Body of pancreas (tissue), 4 donors: ENCODE measurements around the gene PXDN. TPM values are rescaled to one million over a fixed set of nuclear protein-coding genes. Genes with fewer than 3 reads are reported as not detected.

ENCODE experiments used
- ATAC-seq: fragments of 150-250 bp; one replicate; pipeline ENCODE4 v1.9.1; 2016
- DNase-seq, 4 donors: peaks; one replicate each; pipeline ENCODE4 v3.0.0-alpha.2; 2019
- H3K27ac ChIP-seq, 4 donors: fragments of 200-600 bp; sonication (generic); 1 replicate in 3 of 4; 2 replicates in 1 of 4; pipeline versions ENCODE4 v1.5.1 to v1.6.1; 2016 to 2019; ENCODE audit warnings: mild to moderate bottlenecking in 1 of 4, mixed read lengths in 1 of 4, moderate library complexity in 1 of 4
- H3K27me3 ChIP-seq, 2 donors: fragments of 200-600 bp; sonication (generic); one replicate each; pipeline ENCODE4 v1.6.0; 2016; ENCODE audit warnings: mild to moderate bottlenecking in 1 of 2
- H3K36me3 ChIP-seq, 2 donors: fragments of 200-600 bp; sonication (generic); replicated peaks in 1 of 2; 2 replicates each; pipeline ENCODE4 v1.5.1; 2016; ENCODE audit warnings: low read depth in 2 of 2; ENCODE audit not compliant: insufficient read depth in 1 of 2
- H3K4me1 ChIP-seq: fragments of 200-600 bp; sonication (generic); one replicate; pipeline ENCODE4 v1.6.0; 2016
- H3K4me3 ChIP-seq, 2 donors: fragments of 200-600 bp; sonication (generic); 1 replicate in 1 of 2; 2 replicates in 1 of 2; pipeline ENCODE4 v1.5.1; 2016 to 2019
- H3K9me3 ChIP-seq, 3 donors: fragments of 200-600 bp; sonication (generic); 1 replicate in 2 of 3; 2 replicates in 1 of 3; pipeline ENCODE4 v1.5.1; 2016
- CTCF ChIP-seq, 7 experiments: fragments of 450-650 bp in 4 of 7; fragments of 200-600 bp in 3 of 7; sonication (generic) in 3 of 7; IDR thresholded peaks; one replicate each; pipeline ENCODE4 v1.5.1; 2016 to 2019; ENCODE audit warnings: antibody characterized with exemption in 7 of 7
- POLR2A ChIP-seq, 3 donors: fragments of 450-650 bp; IDR thresholded peaks; one replicate each; pipeline ENCODE4 v1.6.1; 2016; ENCODE audit warnings: antibody characterized with exemption in 3 of 3, mild to moderate bottlenecking in 2 of 3
- whole genome bisulfite sequencing, 2 donors: methylation state at CpG; one replicate each; pipeline ENCODE4 v1.1.5; 2017; 5-methylcytosine and 5-hydroxymethylcytosine counted together
- intact Hi-C: fragments of 100-400 bp; cut with DNase I; formaldehyde crosslinking; loops from one replicate; pipeline ENCODE4 v1.15.1; 2023
- total RNA-seq, 2 donors: library from RNA; depleted of rRNA; stranded (reverse); fragments of >200 nt; gene quantifications; one replicate each; pipeline ENCODE4 v1.1.0, GENCODE V29; 2016

PXDN gene
- total RNA-seq, 2 donors from 2014 or later: 7.0 to 41.9 TPM

DNA sequence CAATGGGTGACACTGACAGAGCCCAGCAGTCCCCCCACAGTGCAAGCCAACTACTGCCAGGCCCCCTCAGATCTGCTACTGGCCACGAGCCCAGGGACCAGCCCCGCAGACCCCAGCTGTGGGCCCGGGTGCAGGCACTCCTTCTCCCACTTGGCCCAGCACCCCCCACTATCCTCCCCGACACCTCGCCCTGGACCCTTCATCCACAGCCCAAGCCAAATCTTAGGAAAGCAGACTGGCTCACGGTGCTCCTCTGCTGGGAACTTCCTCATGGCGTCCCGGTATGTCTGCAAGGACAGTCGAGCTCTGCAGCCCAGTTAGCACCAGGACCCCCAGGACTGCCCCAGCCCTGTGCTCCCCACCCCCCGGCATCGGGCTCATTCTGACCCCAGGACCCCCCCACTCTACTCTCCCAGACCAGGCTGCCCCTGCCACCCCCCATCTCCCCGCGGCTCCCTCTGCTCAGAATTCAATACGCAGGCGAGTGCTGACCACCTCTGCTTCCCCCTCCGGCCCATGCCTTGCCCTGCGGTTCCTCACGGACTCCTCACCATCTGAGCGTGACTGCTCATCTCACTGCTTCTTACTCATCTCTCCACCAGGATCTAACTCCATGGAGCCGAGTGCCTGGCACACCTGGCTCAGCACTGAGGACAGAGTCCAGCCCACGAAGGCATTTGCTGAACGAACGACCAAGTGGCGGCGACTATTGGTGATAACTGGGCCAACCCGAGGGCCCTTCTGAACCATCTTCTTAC lies 85.7 kb downstream of the PXDN start:
- Histone ChIP-seq H3K27ac (no peak overlapping the region), H3K9me3 (no peaks in the 10 kb centered on the region), H3K4me1 (peaks cover 9% of the 10 kb centered on the region), H3K27me3 (peaks cover 0 to 3% of the 10 kb centered on the region in 2 donors), H3K36me3 (no peaks in the 10 kb centered on the region), H3K4me3 (no peak overlapping the region)
- 73 to 79% methylated on average over 24 to 25 of the region's 26 CpGs for WGBS, 2 donors
- ATAC-seq: no peak
- intact Hi-C loops: no loop called here
- TF ChIP-seq CTCF (IDR thresholded peaks at IDR 0.05) (no peak), POLR2A (IDR thresholded peaks at IDR 0.05) (no peak)
- DNase-seq: no peak

DNA sequence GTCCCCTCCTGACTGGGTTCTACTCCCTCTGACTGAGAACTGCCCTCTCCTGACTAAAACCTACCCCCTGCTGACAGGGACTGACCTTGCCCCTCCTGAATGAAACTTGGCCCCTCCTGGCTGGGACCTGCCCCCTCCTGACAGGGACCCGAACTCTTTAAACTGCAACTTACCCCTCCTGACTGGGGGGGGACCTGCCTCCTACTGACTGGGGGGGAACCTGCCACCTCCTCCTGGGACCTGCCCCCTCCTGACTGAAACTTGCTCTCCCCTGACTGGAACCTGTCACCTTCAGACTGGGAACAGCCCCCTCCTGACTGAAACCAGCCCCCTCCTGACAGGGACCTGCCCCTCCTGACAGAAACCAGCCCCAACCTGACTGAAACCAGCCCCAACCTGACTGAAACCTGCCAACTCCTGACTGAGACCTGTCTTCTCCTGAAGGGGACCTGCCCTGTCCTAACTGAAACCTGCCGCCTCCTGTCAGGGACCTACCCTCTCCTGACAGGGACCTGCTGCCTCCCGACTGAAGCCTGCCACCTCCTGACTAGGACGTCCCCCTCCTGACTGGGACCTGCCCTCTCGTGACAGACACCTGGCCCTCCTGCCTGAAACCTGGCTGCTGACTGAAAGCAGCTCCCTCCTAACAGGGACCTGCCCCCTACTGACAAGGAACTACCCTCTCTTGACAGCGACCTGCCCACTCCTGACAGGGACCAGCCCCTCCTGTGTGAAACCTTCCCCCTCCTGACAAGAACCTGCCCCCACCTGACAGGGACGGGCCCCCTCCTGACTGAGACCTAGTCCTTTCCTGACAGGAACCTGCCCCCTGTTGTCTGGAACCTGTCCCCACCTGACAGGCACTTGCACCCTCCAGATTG lies 87.1 kb downstream of the PXDN start:
- no peaks in the 10 kb centered on the region for H3K9me3 ChIP-seq
- H3K36me3 ChIP-seq: no peaks in the 10 kb centered on the region
- ATAC-seq (no peak), DNase-seq (no peak)
- H3K27ac ChIP-seq: no peak overlapping the region
- no peaks in the 10 kb centered on the region for H3K4me1 ChIP-seq
- no peak overlapping the region for H3K4me3 ChIP-seq
- no peaks in the 10 kb centered on the region for H3K27me3 ChIP-seq
- no peak for TF ChIP-seq POLR2A (IDR thresholded peaks at IDR 0.05)
- no peak for TF ChIP-seq CTCF (IDR thresholded peaks at IDR 0.05)
- 37 to 53% methylated on average over 5 to 7 of the region's 7 CpGs for WGBS, 2 donors
- intact Hi-C loops: no loop called here

DNA sequence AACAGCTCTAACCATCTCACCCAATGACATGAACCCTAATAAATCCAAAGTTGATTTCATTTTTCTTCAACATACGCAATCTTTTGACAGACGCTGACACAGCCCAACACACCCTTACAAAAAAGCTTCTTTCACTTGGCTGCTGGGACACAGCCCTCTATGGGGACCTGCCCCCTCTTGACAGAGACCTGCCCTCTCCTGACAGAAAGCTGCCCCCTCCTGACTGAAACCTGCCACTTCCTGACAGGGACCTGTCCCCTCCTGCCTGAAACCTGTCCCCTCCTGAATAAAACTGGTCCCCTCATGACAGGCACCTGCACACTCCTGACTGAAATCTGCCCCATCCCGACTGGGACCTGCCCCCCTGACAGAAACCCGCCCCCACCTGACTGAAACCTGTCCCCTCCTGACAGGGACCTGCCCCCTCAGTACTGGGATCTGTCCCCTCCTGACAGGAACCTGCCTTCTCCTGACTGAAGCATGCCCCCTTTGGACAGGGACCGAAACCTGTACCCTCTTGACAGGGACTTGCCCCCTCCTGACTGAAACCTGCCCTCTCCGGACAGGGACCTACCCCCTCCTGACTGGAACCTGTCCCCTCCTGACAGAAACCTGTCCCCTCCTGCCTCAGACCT lies 87.9 kb downstream of the PXDN start:
- intact Hi-C loops: no loop called here
- Histone ChIP-seq H3K4me1 (no peaks in the 10 kb centered on the region), H3K27ac (no peak overlapping the region), H3K36me3 (no peaks in the 10 kb centered on the region), H3K27me3 (no peaks in the 10 kb centered on the region), H3K9me3 (no peaks in the 10 kb centered on the region), H3K4me3 (no peak overlapping the region)
- WGBS, 2 donors: 54 to 61% methylated on average over 5 to 6 of the region's 6 CpGs
- no peak for DNase-seq
- ATAC-seq: no peak
- TF ChIP-seq POLR2A (IDR thresholded peaks at IDR 0.05) (no peak), CTCF (IDR thresholded peaks at IDR 0.05) (no peak)

DNA sequence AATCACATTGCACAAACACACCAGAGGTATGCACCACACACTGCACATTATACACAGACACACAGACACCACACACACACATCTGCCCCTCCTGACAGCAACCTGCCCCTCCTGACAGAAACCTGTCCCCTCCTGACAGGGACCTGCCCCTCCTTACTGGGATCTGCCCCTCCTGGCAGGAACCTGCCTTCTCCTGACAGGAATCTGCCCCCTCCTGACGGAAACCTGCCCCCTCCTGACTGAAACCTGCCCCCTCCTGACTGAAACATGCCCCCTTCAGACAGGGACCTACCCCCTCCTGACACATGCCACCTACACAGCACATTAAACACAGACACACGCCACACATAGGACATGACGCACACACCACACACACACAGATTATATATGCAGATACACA lies 88.9 kb downstream of the PXDN start:
- no peaks in the 10 kb centered on the region for H3K27me3 ChIP-seq
- H3K9me3 ChIP-seq: no peaks in the 10 kb centered on the region
- TF ChIP-seq POLR2A (IDR thresholded peaks at IDR 0.05): no peak
- TF ChIP-seq CTCF (IDR thresholded peaks at IDR 0.05): no peak
- no peak for DNase-seq
- no peaks in the 10 kb centered on the region for H3K4me1 ChIP-seq
- no peak overlapping the region for H3K27ac ChIP-seq
- WGBS, 2 donors: 76 to 86% methylated on average over 3 of the region's 3 CpGs
- H3K36me3 ChIP-seq: no peaks in the 10 kb centered on the region
- intact Hi-C loops: no loop called here
- no peak overlapping the region for H3K4me3 ChIP-seq
- ATAC-seq: no peak
